Fibroblast of lung (primary cell): ENCODE results near the gene FBN1. TPM values are rescaled to one million over a fixed set of nuclear protein-coding genes. Genes with fewer than 3 reads are reported as not detected.
A peak's percentile ranks its signal among the peaks of the same experiment; 100 is the strongest.

Source experiments
- DNase-seq, 2 donors: peaks; one replicate each; pipeline versions ENCODE4 v3.0.0 to v3.0.0-alpha.2; 2010; ENCODE audit warnings: low read depth in 2 of 2
- H2AFZ ChIP-seq: 2 replicates; pipeline ENCODE4 v1.5.1; 2012; ENCODE audit warnings: low read length, control low read depth, inconsistent platforms
- H3K27ac ChIP-seq: 2 replicates; pipeline ENCODE4 v1.5.1; 2011; ENCODE audit warnings: low read length, control low read depth; ENCODE audit not compliant: insufficient read depth
- H3K27me3 ChIP-seq: 2 replicates; pipeline ENCODE4 v1.5.1; 2011; ENCODE audit warnings: mild to moderate bottlenecking, low read length; ENCODE audit not compliant: control insufficient read depth, insufficient read depth
- H3K36me3 ChIP-seq: 2 replicates; pipeline ENCODE4 v1.5.1; 2011; ENCODE audit warnings: low read length; ENCODE audit not compliant: control insufficient read depth, insufficient read depth
- H3K4me1 ChIP-seq: 2 replicates; pipeline ENCODE4 v1.5.1; 2011; ENCODE audit warnings: low read length; ENCODE audit not compliant: control insufficient read depth, insufficient read depth; ENCODE audit errors: extremely low read depth
- H3K4me2 ChIP-seq: 2 replicates; pipeline ENCODE4 v1.5.1; 2011; ENCODE audit warnings: low read length, control low read depth; ENCODE audit not compliant: insufficient read depth; ENCODE audit errors: extremely low read depth
- H3K4me3 ChIP-seq, 4 experiments: fragments of 200-600 bp in 1 of 4; sonication (generic) in 1 of 4; replicated peaks in 1 of 4; 2 replicates each; pipeline ENCODE4 v1.5.1; 2011 to 2016; ENCODE audit warnings: low read length in 4 of 4, low read depth in 3 of 4, mild to moderate bottlenecking in 3 of 4, control low read depth in 2 of 4, inconsistent platforms in 1 of 4, mixed read lengths in 1 of 4; ENCODE audit not compliant: insufficient read depth in 1 of 4; ENCODE audit errors: control extremely low read depth in 1 of 4
- H3K79me2 ChIP-seq: 2 replicates; pipeline ENCODE4 v1.5.1; 2012; ENCODE audit warnings: mild to moderate bottlenecking, low read length, inconsistent platforms; ENCODE audit not compliant: control insufficient read depth, insufficient read depth
- H3K9ac ChIP-seq: 2 replicates; pipeline ENCODE4 v1.5.1; 2011; ENCODE audit warnings: mild to moderate bottlenecking, low read length, control low read depth; ENCODE audit not compliant: insufficient read depth
- H3K9me3 ChIP-seq: 2 replicates; pipeline ENCODE4 v1.5.1; 2012; ENCODE audit warnings: low read depth, low read length; ENCODE audit not compliant: control insufficient read depth, insufficient read depth
- H4K20me1 ChIP-seq: 2 replicates; pipeline ENCODE4 v1.5.1; 2011; ENCODE audit warnings: low read length; ENCODE audit not compliant: control insufficient read depth, insufficient read depth; ENCODE audit errors: extremely low read depth
- CTCF ChIP-seq, 2 donors: IDR thresholded peaks in 1 of 2; conservative IDR thresholded peaks in 1 of 2; 1 replicate in 1 of 2; 2 replicates in 1 of 2; pipeline ENCODE4 v1.5.1; 2011 to 2012; ENCODE audit warnings: low read length in 2 of 2, control low read depth in 1 of 2, inconsistent platforms in 1 of 2, low read depth in 1 of 2, mild to moderate bottlenecking in 1 of 2
- EZH2 ChIP-seq: IDR thresholded peaks from 2 replicates; pipeline ENCODE4 v1.5.1; 2012; ENCODE audit warnings: low read length, control low read depth, mild to moderate bottlenecking; ENCODE audit errors: missing control alignments
- polyA plus RNA-seq, 2 donors: library from polyadenylated mRNA; depleted of rRNA in 1 of 2; stranded (reverse) in 1 of 2; unstranded in 1 of 2; fragments of >200 nt; gene quantifications; 2 replicates each; pipeline ENCODE4 v1.2.1, GENCODE V29; 2011 to 2012; ENCODE audit warnings: missing spikeins in 1 of 2
- total RNA-seq: library from RNA; depleted of rRNA; stranded (reverse); fragments of >200 nt; gene quantifications from 2 replicates; pipeline ENCODE4 v1.2.1, GENCODE V29; 2014

Gene FBN1
- total and polyA plus RNA-seq, 2 donors (not counting 1 experiment from before 2014, with no cell fraction given): 368 to 446 TPM

GRCh38 chr15:48603922-48604321, 41.6 kb downstream of the FBN1 start:
- no peaks in the 10 kb centered on the region for H3K9me3 ChIP-seq
- H3K9ac ChIP-seq: no peak overlapping the region
- peaks cover 17% of the 10 kb centered on the region for H3K4me1 ChIP-seq
- TF ChIP-seq EZH2 (no peak), CTCF (conservative IDR thresholded peaks at IDR 0.05 in 1 of 2, IDR thresholded peaks at IDR 0.05 in 1 of 2; ENCODE audit: low read depth in 1 of 2, low read length in 2 of 2) (no peak)
- no peak overlapping the region for H3K4me3 ChIP-seq
- H4K20me1 ChIP-seq: no peaks in the 10 kb centered on the region
- H3K36me3 ChIP-seq: peaks cover 3% of the 10 kb centered on the region
- no peaks in the 10 kb centered on the region for H3K27me3 ChIP-seq
- H3K4me2 ChIP-seq: peak overlapping the region; percentile 16
- DNase-seq: peak in 1 of 2 donors; percentile 42
- no peak overlapping the region for H2AFZ ChIP-seq
- H3K79me2 ChIP-seq: peaks cover 26% of the 10 kb centered on the region
- peak overlapping the region; percentile 66 for H3K27ac ChIP-seq

DNA sequence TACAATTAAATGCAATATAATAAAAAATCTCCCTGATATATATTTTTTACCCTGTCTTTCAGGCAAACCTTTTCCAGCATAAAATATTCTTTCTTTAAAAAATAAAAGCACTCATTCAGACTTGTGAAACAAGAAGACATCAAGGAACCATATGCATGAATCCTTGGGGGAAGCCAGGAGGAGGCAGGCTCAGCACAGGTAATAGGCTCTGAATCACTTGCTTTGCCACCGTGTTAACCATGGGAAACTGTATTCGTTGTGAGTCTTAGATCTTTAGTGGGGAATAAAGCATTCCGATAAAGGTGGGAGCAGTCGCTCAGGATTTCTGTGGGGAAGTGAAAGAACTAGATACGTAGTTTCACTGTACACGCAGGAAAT, 42.4 kb downstream of the FBN1 start:
- no peak overlapping the region for H3K9ac ChIP-seq
- H3K9me3 ChIP-seq: no peaks in the 10 kb centered on the region
- H3K27ac ChIP-seq: peak overlapping the region; percentile 66
- no peaks in the 10 kb centered on the region for H3K27me3 ChIP-seq
- H3K36me3 ChIP-seq: peaks cover 10% of the 10 kb centered on the region
- H3K4me1 ChIP-seq: peaks cover 17% of the 10 kb centered on the region
- peak overlapping the region; percentile 11 for H3K4me2 ChIP-seq
- H3K79me2 ChIP-seq: peaks cover 26% of the 10 kb centered on the region
- TF ChIP-seq CTCF (conservative IDR thresholded peaks at IDR 0.05 in 1 of 2, IDR thresholded peaks at IDR 0.05 in 1 of 2; ENCODE audit: low read depth in 1 of 2, low read length in 2 of 2) (no peak), EZH2 (no peak)
- no peak overlapping the region for H2AFZ ChIP-seq
- DNase-seq: peak in 1 of 2 donors; percentile 45
- no peak overlapping the region for H3K4me3 ChIP-seq
- no peaks in the 10 kb centered on the region for H4K20me1 ChIP-seq

- no peaks in the 10 kb centered on the region for H3K27me3 ChIP-seq
- no peak overlapping the region for H3K9ac ChIP-seq
- H3K4me3 ChIP-seq: no peak overlapping the region
- no peak for TF ChIP-seq EZH2
- TF ChIP-seq CTCF (conservative IDR thresholded peaks at IDR 0.05 in 1 of 2, IDR thresholded peaks at IDR 0.05 in 1 of 2; ENCODE audit: low read depth in 1 of 2, low read length in 2 of 2): no peak
- H3K4me1 ChIP-seq: peaks cover 17% of the 10 kb centered on the region
- H3K4me2 ChIP-seq: no peak overlapping the region
- H3K9me3 ChIP-seq: no peaks in the 10 kb centered on the region
- peak overlapping the region; percentile 66 for H3K27ac ChIP-seq
- H3K36me3 ChIP-seq: peaks cover 12% of the 10 kb centered on the region
- DNase-seq: peak; percentile 67 to 89
- peaks cover 28% of the 10 kb centered on the region for H3K79me2 ChIP-seq
- no peaks in the 10 kb centered on the region for H4K20me1 ChIP-seq
- H2AFZ ChIP-seq: no peak overlapping the region
Observed at GRCh38 chr15:48602358-48603122, 43.0 kb downstream of the FBN1 start.
